Activated CD8-positive, alpha-beta memory T cell treated with anti-CD3 and anti-CD28 coated beads for 1 hour (primary cell): ENCODE data around the gene BAZ2B.

Source experiments
- DNase-seq, 2 donors: peaks; one replicate each; pipeline ENCODE4 v3.0.0-alpha.2; 2020; ENCODE audit warnings: low read depth in 1 of 2; ENCODE audit errors: extremely low read depth in 1 of 2

Gene BAZ2B

GRCh38 chr2:159475793-159476192 is 140.6 kb downstream of the BAZ2B start:
- no peak for DNase-seq

GRCh38 chr2:159471340-159471739 is 145.0 kb downstream of the BAZ2B start:
- no peak for DNase-seq

- no peak for DNase-seq
Measured at GRCh38 chr2:159468257-159468656, 148.1 kb downstream of the BAZ2B start.

GRCh38 chr2:159462961-159463360 is 153.4 kb downstream of the BAZ2B start:
- DNase-seq = no peak

- DNase-seq = no peak
Measured at GRCh38 chr2:159462201-159462785, 154.1 kb downstream of the BAZ2B start.

- DNase-seq = no peak
Measured at GRCh38 chr2:159461076-159461475, 155.3 kb downstream of the BAZ2B start.

GRCh38 chr2:159460227-159460626 is 156.1 kb downstream of the BAZ2B start:
- DNase-seq = no peak

- DNase-seq = no peak
Measured at GRCh38 chr2:159459279-159459678, 157.1 kb downstream of the BAZ2B start.

GRCh38 chr2:159457589-159457988 is 158.8 kb downstream of the BAZ2B start:
- no peak for DNase-seq

GRCh38 chr2:159456500-159457426 is 159.6 kb downstream of the BAZ2B start:
- no peak for DNase-seq

GRCh38 chr2:159455330-159455918 is 160.9 kb downstream of the BAZ2B start:
- DNase-seq = no peak

- no peak for DNase-seq
Measured at GRCh38 chr2:159454185-159454584, 162.2 kb downstream of the BAZ2B start.

GRCh38 chr2:159450180-159450579 is 166.2 kb downstream of the BAZ2B start:
- DNase-seq = no peak

- DNase-seq = no peak
Measured at GRCh38 chr2:159449504-159450124, 166.7 kb downstream of the BAZ2B start.

GRCh38 chr2:159446817-159447216 is 169.5 kb downstream of the BAZ2B start:
- DNase-seq = no peak

GRCh38 chr2:159446201-159446600 is 170.1 kb downstream of the BAZ2B start:
- no peak for DNase-seq

GRCh38 chr2:159445307-159445706 is 171.0 kb downstream of the BAZ2B start:
- no peak for DNase-seq

- DNase-seq = no peak
Measured at GRCh38 chr2:159444754-159445153, 171.6 kb downstream of the BAZ2B start.

- no peak for DNase-seq
Measured at GRCh38 chr2:159442159-159442852, 174.0 kb downstream of the BAZ2B start.

GRCh38 chr2:159441182-159441581 is 175.2 kb downstream of the BAZ2B start:
- DNase-seq = no peak

GRCh38 chr2:159439421-159439820 is 176.9 kb downstream of the BAZ2B start:
- no peak for DNase-seq
